HL-60 (cell line): ENCODE results near the gene NUDT14.

Experiments used
- GABPA ChIP-seq: IDR thresholded peaks from 2 replicates; pipeline ENCODE4 v1.6.1; 2012; ENCODE audit warnings: low read depth
- POLR2AphosphoS5 ChIP-seq: IDR thresholded peaks from 2 replicates; pipeline ENCODE4 v1.6.1; 2012; ENCODE audit warnings: low read depth
- SPI1 ChIP-seq: IDR thresholded peaks from 2 replicates; pipeline ENCODE4 v1.6.1; 2012; ENCODE audit warnings: low read depth, mild to moderate bottlenecking, borderline replicate concordance
- TF ChIP-seq, protein P1 (sequence below): IDR thresholded peaks from one replicate; pipeline ENCODE4 v1.5.1; 2011; ENCODE audit warnings: low read length, control low read depth, inconsistent platforms; ENCODE audit not compliant: insufficient read depth

DNA sequence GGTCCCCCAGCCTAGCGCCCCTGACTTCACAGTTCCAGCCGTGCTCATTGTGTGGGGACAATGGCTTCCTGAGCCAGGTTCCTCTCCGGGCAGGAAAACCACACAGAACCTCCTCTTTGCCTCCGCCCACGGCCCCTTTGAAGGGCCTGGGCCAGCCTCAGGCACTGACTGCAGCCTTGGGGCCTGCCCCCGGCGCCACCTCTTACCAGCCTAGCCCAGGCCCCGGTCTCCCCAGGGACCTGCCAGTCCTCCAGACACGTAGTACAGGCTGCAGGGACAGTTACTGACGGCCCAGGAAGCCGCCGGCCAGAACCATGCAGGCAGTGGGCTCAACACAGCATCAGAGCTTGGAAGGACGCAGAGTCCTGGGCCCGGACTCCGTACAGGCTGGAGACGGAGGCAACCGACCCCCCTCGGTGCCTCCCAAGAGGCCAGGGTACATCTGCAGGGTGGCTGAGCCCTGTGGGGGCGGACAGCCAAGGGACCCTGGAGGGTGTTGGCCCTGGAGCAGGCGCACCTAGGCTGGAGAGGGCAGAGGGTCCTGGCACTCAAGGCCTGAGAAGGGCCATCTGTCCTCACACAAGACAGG is 20.9 kb upstream of the NUDT14 start:
- TF ChIP-seq, protein P1, sequence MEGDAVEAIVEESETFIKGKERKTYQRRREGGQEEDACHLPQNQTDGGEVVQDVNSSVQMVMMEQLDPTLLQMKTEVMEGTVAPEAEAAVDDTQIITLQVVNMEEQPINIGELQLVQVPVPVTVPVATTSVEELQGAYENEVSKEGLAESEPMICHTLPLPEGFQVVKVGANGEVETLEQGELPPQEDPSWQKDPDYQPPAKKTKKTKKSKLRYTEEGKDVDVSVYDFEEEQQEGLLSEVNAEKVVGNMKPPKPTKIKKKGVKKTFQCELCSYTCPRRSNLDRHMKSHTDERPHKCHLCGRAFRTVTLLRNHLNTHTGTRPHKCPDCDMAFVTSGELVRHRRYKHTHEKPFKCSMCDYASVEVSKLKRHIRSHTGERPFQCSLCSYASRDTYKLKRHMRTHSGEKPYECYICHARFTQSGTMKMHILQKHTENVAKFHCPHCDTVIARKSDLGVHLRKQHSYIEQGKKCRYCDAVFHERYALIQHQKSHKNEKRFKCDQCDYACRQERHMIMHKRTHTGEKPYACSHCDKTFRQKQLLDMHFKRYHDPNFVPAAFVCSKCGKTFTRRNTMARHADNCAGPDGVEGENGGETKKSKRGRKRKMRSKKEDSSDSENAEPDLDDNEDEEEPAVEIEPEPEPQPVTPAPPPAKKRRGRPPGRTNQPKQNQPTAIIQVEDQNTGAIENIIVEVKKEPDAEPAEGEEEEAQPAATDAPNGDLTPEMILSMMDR, result no peak
- TF ChIP-seq POLR2AphosphoS5, result peak; percentile 77
- no peak for TF ChIP-seq GABPA
- TF ChIP-seq SPI1, result no peak
